GM19463 (cell line): ENCODE data around the gene AVL9.
"Not testable (repeated sequence)": the region's sequence is repeated elsewhere in the genome, so short reads cannot be mapped to it uniquely, and the experiment has no call there.

Source experiments
- ATAC-seq: cut with Tn5 transposase; IDR thresholded peaks from one replicate; pipeline ENCODE4 v1.9.1; 2021; ENCODE audit warnings: mild to moderate bottlenecking, moderate library complexity; ENCODE audit not compliant: unreplicated experiment

Gene AVL9

GRCh38 chr7:32586291-32587221 is 91.3 kb downstream of the AVL9 start:
- no peak for ATAC-seq

- no peak for ATAC-seq
Measured at GRCh38 chr7:32587411-32587948, 92.2 kb downstream of the AVL9 start.

- ATAC-seq = peak; percentile 85
Measured at GRCh38 chr7:32588657-32589056, 93.4 kb downstream of the AVL9 start.

- no peak for ATAC-seq
Measured at GRCh38 chr7:32591938-32592337, 96.6 kb downstream of the AVL9 start.

- no peak for ATAC-seq
Measured at GRCh38 chr7:32592701-32593100, 97.4 kb downstream of the AVL9 start.

- no peak for ATAC-seq
Measured at GRCh38 chr7:32594965-32595490, 99.7 kb downstream of the AVL9 start.

- not testable (repeated sequence) for ATAC-seq
Measured at GRCh38 chr7:32601196-32601595, 105.9 kb downstream of the AVL9 start.

GRCh38 chr7:32602470-32602869 is 107.2 kb downstream of the AVL9 start:
- ATAC-seq = no peak

GRCh38 chr7:32603492-32603891 is 108.2 kb downstream of the AVL9 start:
- ATAC-seq = not testable (repeated sequence)

- ATAC-seq = not testable (repeated sequence)
Measured at GRCh38 chr7:32604047-32604446, 108.8 kb downstream of the AVL9 start.

- ATAC-seq = no peak
Measured at GRCh38 chr7:32605032-32605431, 109.7 kb downstream of the AVL9 start.

- ATAC-seq = no peak
Measured at GRCh38 chr7:32609463-32609862, 114.2 kb downstream of the AVL9 start.

GRCh38 chr7:32611201-32612099 is 116.2 kb downstream of the AVL9 start:
- ATAC-seq = no peak

- ATAC-seq = no peak
Measured at GRCh38 chr7:32616625-32617024, 121.3 kb downstream of the AVL9 start.

GRCh38 chr7:32618470-32618869 is 123.2 kb downstream of the AVL9 start:
- ATAC-seq = no peak

- no peak for ATAC-seq
Measured at GRCh38 chr7:32618987-32619386, 123.7 kb downstream of the AVL9 start.

- ATAC-seq = not testable (repeated sequence)
Measured at GRCh38 chr7:32619416-32619815, 124.1 kb downstream of the AVL9 start.

- ATAC-seq = no peak
Measured at GRCh38 chr7:32631021-32631420, 135.7 kb downstream of the AVL9 start.

GRCh38 chr7:32631590-32632497 is 136.6 kb downstream of the AVL9 start:
- not testable (repeated sequence) for ATAC-seq

GRCh38 chr7:32633446-32633845 is 138.2 kb downstream of the AVL9 start:
- ATAC-seq = not testable (repeated sequence)
